HG03097 (cell line): Measurements from ENCODE around the gene NEURL1.
"Not testable (repeated sequence)": the region's sequence is repeated elsewhere in the genome, so short reads cannot be mapped to it uniquely, and the experiment has no call there.

ENCODE experiments used
- ATAC-seq: cut with Tn5 transposase; IDR thresholded peaks from one replicate; pipeline ENCODE4 v1.9.1; 2021; ENCODE audit not compliant: unreplicated experiment, low FRiP score

The NEURL1 gene

GRCh38 chr10:103600325-103600724 is 106.8 kb downstream of the NEURL1 start:
- no peak for ATAC-seq

- no peak for ATAC-seq
These were observed 107.6 kb downstream of the NEURL1 start for GRCh38 chr10:103600956-103601569.

GRCh38 chr10:103602028-103602851 is 108.7 kb downstream of the NEURL1 start:
- ATAC-seq = no peak

- no peak for ATAC-seq
These were observed 109.3 kb downstream of the NEURL1 start for GRCh38 chr10:103602852-103603155.

- no peak for ATAC-seq
These were observed 109.9 kb downstream of the NEURL1 start for GRCh38 chr10:103603382-103603781.

GRCh38 chr10:103605359-103606096 is 112.0 kb downstream of the NEURL1 start:
- ATAC-seq = no peak

- ATAC-seq = not testable (repeated sequence)
These were observed 112.6 kb downstream of the NEURL1 start for GRCh38 chr10:103606097-103606438.

GRCh38 chr10:103607051-103607450 is 113.5 kb downstream of the NEURL1 start:
- not testable (repeated sequence) for ATAC-seq

GRCh38 chr10:103608056-103608455 is 114.6 kb downstream of the NEURL1 start:
- ATAC-seq = not testable (repeated sequence)

- ATAC-seq = no peak
These were observed 116.0 kb downstream of the NEURL1 start for GRCh38 chr10:103609231-103610082.

- no peak for ATAC-seq
These were observed 116.6 kb downstream of the NEURL1 start for GRCh38 chr10:103610083-103610472.

GRCh38 chr10:103610921-103611511 is 117.5 kb downstream of the NEURL1 start:
- ATAC-seq = no peak

- ATAC-seq = no peak
These were observed 119.2 kb downstream of the NEURL1 start for GRCh38 chr10:103612462-103613365.

- ATAC-seq = no peak
These were observed 120.1 kb downstream of the NEURL1 start for GRCh38 chr10:103613616-103614015.

GRCh38 chr10:103614306-103615158 is 121.0 kb downstream of the NEURL1 start:
- ATAC-seq = no peak

GRCh38 chr10:103616705-103617601 is 123.4 kb downstream of the NEURL1 start:
- no peak for ATAC-seq

GRCh38 chr10:103617602-103618385 is 124.3 kb downstream of the NEURL1 start:
- no peak for ATAC-seq
